ENCODE data around the gene ROGDI. TPM values are rescaled to one million over a fixed set of nuclear protein-coding genes. Genes with fewer than 3 reads are reported as not detected.
A peak's percentile ranks its signal among the peaks of the same experiment; 100 is the strongest.

ROGDI gene
- polyA plus RNA-seq, 1 donor (not counting 4 experiments of a cell fraction or from before 2014, with no cell fraction given) = 20.5 TPM

DNA sequence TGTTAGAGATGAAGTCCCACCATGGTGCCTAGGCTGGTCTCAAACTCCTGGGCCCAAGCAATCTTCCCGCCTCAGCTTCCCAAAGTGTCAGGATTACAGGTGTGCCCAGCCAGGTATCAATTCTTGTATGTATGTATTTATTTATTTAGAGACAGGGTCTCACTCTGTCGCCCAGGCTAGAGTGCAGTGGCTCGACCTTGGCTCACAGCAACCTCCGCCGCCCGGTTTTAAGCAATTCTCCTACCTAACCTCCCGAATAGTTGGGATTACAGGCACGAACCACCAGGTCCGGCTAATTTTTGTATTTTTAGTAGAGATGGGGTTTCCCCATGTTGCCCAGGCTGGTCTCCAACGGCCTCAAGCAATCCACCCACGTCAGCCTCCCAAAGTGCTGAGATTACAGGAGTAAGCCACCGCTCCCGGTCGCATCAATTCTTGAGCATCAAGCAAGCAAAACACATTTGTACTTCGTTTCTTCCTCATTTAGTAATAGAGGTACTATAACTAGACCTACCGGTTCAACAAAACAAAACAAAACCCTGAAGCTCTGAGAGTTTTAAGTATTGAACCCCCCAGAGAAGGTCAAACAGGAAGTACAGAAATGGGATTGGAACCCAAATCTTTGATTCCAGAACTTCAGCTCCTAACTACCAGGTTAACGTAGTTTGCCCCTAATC, 34.4 kb downstream of the ROGDI start:
- H3K27ac ChIP-seq (ENCODE audit: control insufficient read depth, insufficient read depth, low read length) = peak overlapping the region; percentile 96
- no peaks in the 10 kb centered on the region for H3K27me3 ChIP-seq (ENCODE audit: control insufficient read depth, extremely low read depth, insufficient read depth, low read length)
- peak overlapping the region; percentile 62 to 92 (median 86) for H3K4me3 ChIP-seq (ENCODE audit: control insufficient read depth in 2 of 3, extremely low read depth in 1 of 3, insufficient read depth in 2 of 3, low read depth in 1 of 3, low read length in 3 of 3)
- H3K79me2 ChIP-seq (ENCODE audit: control insufficient read depth, insufficient read depth, low read length) = peaks cover 21% of the 10 kb centered on the region
- dilution Hi-C loops (cut with MboI; ENCODE audit: extremely low pct_ligation_motif_present, low sequenced_read_pairs) = no loop called here
- peak overlapping the region; percentile 97 for H3K4me2 ChIP-seq (ENCODE audit: control insufficient read depth, extremely low read depth, insufficient read depth, low read depth, low read length)
- no peaks in the 10 kb centered on the region for H3K9me1 ChIP-seq (ENCODE audit: control insufficient read depth, extremely low read depth, insufficient read depth, low read length)
- FAIRE-seq = no peak
- H2AFZ ChIP-seq (ENCODE audit: control insufficient read depth, low read length) = peak overlapping the region; percentile 68
- H3K9me3 ChIP-seq (ENCODE audit: control insufficient read depth, low read depth, low read length) = no peaks in the 10 kb centered on the region
- H4K20me1 ChIP-seq (ENCODE audit: control insufficient read depth, extremely low read depth, insufficient read depth, low read length) = no peaks in the 10 kb centered on the region
- TF ChIP-seq, protein P1, sequence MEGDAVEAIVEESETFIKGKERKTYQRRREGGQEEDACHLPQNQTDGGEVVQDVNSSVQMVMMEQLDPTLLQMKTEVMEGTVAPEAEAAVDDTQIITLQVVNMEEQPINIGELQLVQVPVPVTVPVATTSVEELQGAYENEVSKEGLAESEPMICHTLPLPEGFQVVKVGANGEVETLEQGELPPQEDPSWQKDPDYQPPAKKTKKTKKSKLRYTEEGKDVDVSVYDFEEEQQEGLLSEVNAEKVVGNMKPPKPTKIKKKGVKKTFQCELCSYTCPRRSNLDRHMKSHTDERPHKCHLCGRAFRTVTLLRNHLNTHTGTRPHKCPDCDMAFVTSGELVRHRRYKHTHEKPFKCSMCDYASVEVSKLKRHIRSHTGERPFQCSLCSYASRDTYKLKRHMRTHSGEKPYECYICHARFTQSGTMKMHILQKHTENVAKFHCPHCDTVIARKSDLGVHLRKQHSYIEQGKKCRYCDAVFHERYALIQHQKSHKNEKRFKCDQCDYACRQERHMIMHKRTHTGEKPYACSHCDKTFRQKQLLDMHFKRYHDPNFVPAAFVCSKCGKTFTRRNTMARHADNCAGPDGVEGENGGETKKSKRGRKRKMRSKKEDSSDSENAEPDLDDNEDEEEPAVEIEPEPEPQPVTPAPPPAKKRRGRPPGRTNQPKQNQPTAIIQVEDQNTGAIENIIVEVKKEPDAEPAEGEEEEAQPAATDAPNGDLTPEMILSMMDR (optimal IDR thresholded peaks at IDR 0.05 in 1 of 3, IDR thresholded peaks at IDR 0.05 in 1 of 3, conservative IDR thresholded peaks at IDR 0.05 in 1 of 3; ENCODE audit: extremely low read depth in 1 of 3, insufficient read depth in 2 of 3, low read length in 3 of 3) = no peak
- TF ChIP-seq EZH2 (IDR thresholded peaks at IDR 0.05; ENCODE audit: low read length) = no peak
- no peak for DNase-seq (ENCODE audit: low read depth, low spot score)
- peak overlapping the region; percentile 90 for H3K9ac ChIP-seq (ENCODE audit: control insufficient read depth, extremely low read depth, insufficient read depth, low read length)
- H3K36me3 ChIP-seq (ENCODE audit: control insufficient read depth in 2 of 2, extremely low read depth in 1 of 2, insufficient read depth in 2 of 2, low read length in 2 of 2) = peaks cover 11% of the 10 kb centered on the region in 2 experiments
- peaks cover 13% of the 10 kb centered on the region for H3K4me1 ChIP-seq (ENCODE audit: control insufficient read depth, extremely low read depth, insufficient read depth, low read length)

DNA sequence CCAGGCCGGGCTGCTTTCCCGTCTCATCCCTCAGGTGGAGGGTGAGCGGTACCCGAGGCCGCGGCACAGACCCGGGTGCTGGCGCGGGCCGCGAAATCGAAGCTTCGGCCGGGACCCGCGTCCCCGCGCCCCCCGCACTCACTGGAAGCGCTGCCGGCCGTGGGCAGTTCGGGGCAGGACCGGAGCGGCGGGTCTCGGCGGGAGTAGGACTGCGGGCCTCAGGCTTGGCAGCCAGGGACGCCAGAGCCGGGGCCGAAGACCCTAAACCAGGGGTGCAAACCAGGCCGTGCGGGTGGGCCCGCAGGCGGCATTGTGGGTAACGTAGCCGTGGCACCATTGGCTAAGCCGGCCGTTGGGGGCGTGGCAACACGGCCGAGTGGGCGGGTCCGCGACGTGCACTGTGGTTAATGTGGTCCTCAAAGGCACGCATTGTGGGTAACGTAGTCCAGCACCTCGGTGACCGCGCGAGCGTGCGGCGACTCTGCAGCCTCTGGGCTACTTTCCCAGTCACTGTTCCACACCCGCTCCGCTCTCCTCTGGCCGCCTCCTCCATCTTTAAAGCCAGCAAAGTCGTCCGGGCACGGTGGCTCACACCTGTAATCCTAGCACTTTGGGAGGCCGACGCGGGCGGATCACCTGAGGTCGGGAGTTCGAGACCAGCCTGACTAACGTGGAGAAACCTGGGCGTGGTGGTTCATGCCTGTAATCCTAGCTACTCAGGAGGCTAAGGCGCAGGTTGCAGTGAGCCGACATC, 35.4 kb downstream of the ROGDI start, which contains the start of gene ZNF500:
ZNF500 (minus strand) TSS at position 288 of the 754 bp plus-strand sequence. CDS start 1,184 bp downstream, outside the sequence.
- Histone ChIP-seq H4K20me1 (ENCODE audit: control insufficient read depth, extremely low read depth, insufficient read depth, low read length) (no peaks in the 10 kb centered on the region), H3K4me2 (ENCODE audit: control insufficient read depth, extremely low read depth, insufficient read depth, low read depth, low read length) (peak within 1 kb of the TSS; percentile 97), H3K9me3 (ENCODE audit: control insufficient read depth, low read depth, low read length) (no peaks in the 10 kb centered on the region), H3K27ac (ENCODE audit: control insufficient read depth, insufficient read depth, low read length) (peak within 1 kb of the TSS; percentile 96), H3K9ac (ENCODE audit: control insufficient read depth, extremely low read depth, insufficient read depth, low read length) (peak within 1 kb of the TSS; percentile 90), H3K4me3 (ENCODE audit: control insufficient read depth in 2 of 3, extremely low read depth in 1 of 3, insufficient read depth in 2 of 3, low read depth in 1 of 3, low read length in 3 of 3) (peak within 1 kb of the TSS; percentile 92 to 93 (median 92)), H3K79me2 (ENCODE audit: control insufficient read depth, insufficient read depth, low read length) (peaks cover 21% of the 10 kb centered on the region), H3K27me3 (ENCODE audit: control insufficient read depth, extremely low read depth, insufficient read depth, low read length) (no peaks in the 10 kb centered on the region), H3K9me1 (ENCODE audit: control insufficient read depth, extremely low read depth, insufficient read depth, low read length) (no peaks in the 10 kb centered on the region), H3K4me1 (ENCODE audit: control insufficient read depth, extremely low read depth, insufficient read depth, low read length) (peaks cover 13% of the 10 kb centered on the region), H2AFZ (ENCODE audit: control insufficient read depth, low read length) (peak within 1 kb of the TSS; percentile 82), H3K36me3 (ENCODE audit: control insufficient read depth in 2 of 2, extremely low read depth in 1 of 2, insufficient read depth in 2 of 2, low read length in 2 of 2) (peaks cover 11 to 15% of the 10 kb centered on the region in 2 experiments)
- FAIRE-seq (peak; percentile 76), DNase-seq (ENCODE audit: low read depth, low spot score) (peak; percentile 68)
- dilution Hi-C loops (cut with MboI; ENCODE audit: extremely low pct_ligation_motif_present, low sequenced_read_pairs) = no loop called here
- no peak for TF ChIP-seq EZH2 (IDR thresholded peaks at IDR 0.05; ENCODE audit: low read length)
- TF ChIP-seq, protein P1 (optimal IDR thresholded peaks at IDR 0.05 in 1 of 3, IDR thresholded peaks at IDR 0.05 in 1 of 3, conservative IDR thresholded peaks at IDR 0.05 in 1 of 3; ENCODE audit: extremely low read depth in 1 of 3, insufficient read depth in 2 of 3, low read length in 3 of 3) = no peak
